WTC11 (cell line): Measurements from ENCODE around the gene SDC4. TPM values are rescaled to one million over a fixed set of nuclear protein-coding genes. Genes with fewer than 3 reads are reported as not detected.
A peak's percentile ranks its signal among the peaks of the same experiment; 100 is the strongest.

Experiments used
- ATAC-seq: fragments of 200-7000 bp; cut with Tn5 transposase; 2 replicates; pipeline ENCODE4 v1.10.0; 2021; ENCODE audit warnings: mild to moderate bottlenecking, moderate library complexity
- CTCF ChIA-PET: fragments of 300-600 bp; sonication (Branson Sonifier 250); formaldehyde crosslinking; loops from one replicate; lab custom pipeline; 2021; ENCODE audit warnings: antibody characterized with exemption; lab: Charles Lee
- POLR2A ChIA-PET: fragments of 350-600 bp; sonication (Branson Sonifier 250); formaldehyde crosslinking; loops from one replicate; lab custom pipeline; 2021; ENCODE audit warnings: antibody characterized with exemption; lab: Charles Lee
- DNase-seq: peaks from one replicate; pipeline ENCODE4 v3.0.0; 2021; ENCODE audit warnings: low spot score
- H3K27ac Mint-ChIP-seq: 2 replicates; pipeline ENCODE4 v1.8.0; 2021; ENCODE audit warnings: mixed read lengths
- H3K27me3 Mint-ChIP-seq: 2 replicates; pipeline ENCODE4 v1.8.0; 2021; ENCODE audit warnings: low read depth, mild to moderate bottlenecking, moderate library complexity, mixed read lengths
- H3K36me3 Mint-ChIP-seq: 2 replicates; pipeline ENCODE4 v1.8.0; 2021; ENCODE audit warnings: mixed read lengths
- H3K4me1 Mint-ChIP-seq: 2 replicates; pipeline ENCODE4 v1.8.0; 2022; ENCODE audit warnings: mixed read lengths
- H3K4me3 Mint-ChIP-seq: 2 replicates; pipeline ENCODE4 v1.8.0; 2021; ENCODE audit warnings: mild to moderate bottlenecking, moderate library complexity, mixed read lengths
- H3K9me3 Mint-ChIP-seq: 2 replicates; pipeline ENCODE4 v1.8.0; 2021; ENCODE audit warnings: mixed read lengths
- ATF6 ChIP-seq: sonication (generic); formaldehyde crosslinking; IDR thresholded peaks from 2 replicates; pipeline ENCODE4 v1.8.1; 2023; ENCODE audit warnings: mild to moderate bottlenecking, missing genetic modification reagents
- CBFB ChIP-seq: sonication (generic); formaldehyde crosslinking; IDR thresholded peaks from 2 replicates; pipeline ENCODE4 v1.8.1; 2022; ENCODE audit warnings: mild to moderate bottlenecking, low read depth, missing genetic modification reagents
- CTCF ChIP-seq: fragments of 200-600 bp; IDR thresholded peaks from 2 replicates; pipeline ENCODE4 v1.8.0; 2022; ENCODE audit warnings: antibody characterized with exemption
- GTF2I ChIP-seq: fragments of 250-450 bp; sonication (Bioruptor Pico); conservative IDR thresholded peaks from 2 replicates; pipeline ENCODE4 v1.4.0; 2021; ENCODE audit warnings: mild to moderate bottlenecking
- TCF7 ChIP-seq: sonication (generic); formaldehyde crosslinking; IDR thresholded peaks from 2 replicates; pipeline ENCODE4 v1.8.0; 2022; ENCODE audit warnings: mild to moderate bottlenecking, low read depth, missing genetic modification reagents, moderate library complexity
- TEAD1 ChIP-seq: sonication (generic); formaldehyde crosslinking; IDR thresholded peaks from 2 replicates; pipeline ENCODE4 v1.8.0; 2022; ENCODE audit warnings: mild to moderate bottlenecking, missing genetic modification reagents
- ZBTB21 ChIP-seq: sonication (generic); formaldehyde crosslinking; IDR thresholded peaks from 2 replicates; pipeline ENCODE4 v1.8.1; 2023; ENCODE audit warnings: mild to moderate bottlenecking, missing genetic modification reagents, borderline replicate concordance
- ZMAT4 ChIP-seq: fragments of 250-450 bp; sonication (Bioruptor Pico); IDR thresholded peaks from 2 replicates; pipeline ENCODE4 v1.9.0; 2021; ENCODE audit warnings: mild to moderate bottlenecking
- ZNF121 ChIP-seq: sonication (generic); formaldehyde crosslinking; IDR thresholded peaks from 2 replicates; pipeline ENCODE4 v1.8.0; 2023; ENCODE audit warnings: missing genetic modification reagents
- ZNF416 ChIP-seq: fragments of 250-450 bp; sonication (Bioruptor Pico); IDR thresholded peaks from 2 replicates; pipeline ENCODE4 v1.9.0; 2021; ENCODE audit warnings: mild to moderate bottlenecking, inconsistent platforms
- ZNF512 ChIP-seq: sonication (generic); formaldehyde crosslinking; IDR thresholded peaks from 2 replicates; pipeline ENCODE4 v1.8.1; 2022; ENCODE audit warnings: missing genetic modification reagents, borderline replicate concordance
- total RNA-seq: library from RNA; stranded (reverse); gene quantifications from 3 replicates; pipeline ENCODE4 v1.2.3, GENCODE V29; 2021

The SDC4 gene
- total RNA-seq, 1 experiment from 2014 or later, result 64.0 TPM

GRCh38 chr20:45291526-45291925, 56.7 kb downstream of the SDC4 start:
- Mint-ChIP-seq H3K27ac (no peak overlapping the region), H3K36me3 (peaks cover 15% of the 10 kb centered on the region)
- POLR2A ChIA-PET, result no interaction called here
- TF ChIP-seq ZNF416 (CRISPR knock-in tag), result no peak
- no peak for TF ChIP-seq GTF2I (CRISPR knock-in tag)
- TF ChIP-seq, all 79 proteins: peak for 0
- DNase-seq (no peak), ATAC-seq (no peak)
- CTCF ChIA-PET, result interaction anchor here (1.0 to 6.1 kb wide), 27 partner anchors 12 to 292 kb away, joined by 3 to 154 read pairs (median 7); partner anchors contain the start of genes MATN4, RBPJL, SEMG1 and SYS1
- Mint-ChIP-seq H3K4me1 (peaks cover 7% of the 10 kb centered on the region; the same call in 1 of the 2 replicates), H3K9me3 (peaks cover 13% of the 10 kb centered on the region), H3K27me3 (peaks cover 66% of the 10 kb centered on the region), H3K4me3 (no peak overlapping the region)

- Mint-ChIP-seq H3K4me1 (peaks cover 7% of the 10 kb centered on the region; the same call in 1 of the 2 replicates), H3K9me3 (peaks cover 13% of the 10 kb centered on the region), H3K27me3 (peaks cover 62% of the 10 kb centered on the region), H3K36me3 (peaks cover 12% of the 10 kb centered on the region; the same call in 1 of the 2 replicates), H3K27ac (no peak overlapping the region), H3K4me3 (no peak overlapping the region)
- TF ChIP-seq CTCF (peak; percentile 84), ZBTB21 (CRISPR knock-in tag) (0 out of 2 replicates have a peak, but pooled peaks have one; percentile 20), ATF6 (CRISPR knock-in tag) (no peak), ZMAT4 (CRISPR knock-in tag) (no peak)
- CTCF ChIA-PET, result interaction anchor here (0.5 to 6.1 kb wide), 49 partner anchors 9 to 331 kb away, joined by 3 to 154 read pairs (median 4); partner anchors contain the start of genes KCNS1, MATN4, RBPJL and SEMG1
- POLR2A ChIA-PET, result interaction anchor here (0.6 kb wide), 1 partner anchor 377 kb away, joined by 5 read pairs; no protein-coding TSS in a partner anchor
- DNase-seq (peak; percentile 85), ATAC-seq (peak; percentile 41)
These were observed 57.4 kb downstream of the SDC4 start for GRCh38 chr20:45290677-45291355.

- ATAC-seq (no peak), DNase-seq (no peak)
- no peak for TF ChIP-seq ZNF512 (CRISPR knock-in tag)
- TF ChIP-seq TCF7 (CRISPR knock-in tag), result no peak
- TF ChIP-seq CBFB (CRISPR knock-in tag), result no peak
- TF ChIP-seq TEAD1, result no peak
- TF ChIP-seq ZNF121 (CRISPR knock-in tag), result no peak
- Mint-ChIP-seq H3K4me3 (no peak overlapping the region), H3K27me3 (peaks cover 56% of the 10 kb centered on the region), H3K9me3 (peaks cover 12% of the 10 kb centered on the region), H3K27ac (no peak overlapping the region), H3K36me3 (peaks cover 10% of the 10 kb centered on the region; the same call in 1 of the 2 replicates), H3K4me1 (peaks cover 7% of the 10 kb centered on the region; the same call in 1 of the 2 replicates)
- ChIA-PET POLR2A (interaction anchor here (0.6 kb wide), 1 partner anchor 376 kb away, joined by 5 read pairs; no protein-coding TSS in a partner anchor), CTCF (interaction anchor here (0.5 to 6.1 kb wide), 49 partner anchors 9 to 330 kb away, joined by 3 to 154 read pairs (median 4); partner anchors contain the start of genes KCNS1, MATN4, RBPJL and SEMG1)
These were observed 58.1 kb downstream of the SDC4 start for GRCh38 chr20:45289942-45290676.
